Activated gamma-delta T cell treated with anti-CD3 and anti-CD28 coated beads, Interleukin-2, amount 50 U/mL, for 16 hours (primary cell): ENCODE results near the gene DLGAP1.
A peak's percentile ranks its signal among the peaks of the same experiment; 100 is the strongest.
"Not testable (repeated sequence)": the region's sequence is repeated elsewhere in the genome, so short reads cannot be mapped to it uniquely, and the experiment has no call there.

Experiments
- DNase-seq: peaks from one replicate; pipeline ENCODE4 v3.0.0-alpha.2; 2020; ENCODE audit warnings: low read depth

DLGAP1 gene

DNA sequence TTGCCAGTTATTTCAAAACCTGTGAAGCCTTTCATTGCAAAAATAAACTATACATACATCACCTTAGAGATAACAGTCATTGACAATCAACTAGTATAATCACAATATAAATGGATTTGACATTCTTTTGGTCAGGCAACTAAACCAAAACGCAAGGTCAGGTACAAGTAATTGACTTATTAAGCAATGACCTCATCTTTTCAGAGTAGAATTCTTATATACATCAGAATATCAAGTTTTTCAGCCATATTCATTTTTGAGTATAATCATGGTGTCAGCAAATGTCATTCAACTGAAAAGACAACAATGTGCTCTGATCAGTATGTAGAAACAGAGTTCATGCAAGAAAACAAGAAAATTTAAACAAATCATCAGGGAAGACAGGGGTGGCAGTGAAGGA lies 796.6 kb downstream of the DLGAP1 start:
- DNase-seq: no peak

DNA sequence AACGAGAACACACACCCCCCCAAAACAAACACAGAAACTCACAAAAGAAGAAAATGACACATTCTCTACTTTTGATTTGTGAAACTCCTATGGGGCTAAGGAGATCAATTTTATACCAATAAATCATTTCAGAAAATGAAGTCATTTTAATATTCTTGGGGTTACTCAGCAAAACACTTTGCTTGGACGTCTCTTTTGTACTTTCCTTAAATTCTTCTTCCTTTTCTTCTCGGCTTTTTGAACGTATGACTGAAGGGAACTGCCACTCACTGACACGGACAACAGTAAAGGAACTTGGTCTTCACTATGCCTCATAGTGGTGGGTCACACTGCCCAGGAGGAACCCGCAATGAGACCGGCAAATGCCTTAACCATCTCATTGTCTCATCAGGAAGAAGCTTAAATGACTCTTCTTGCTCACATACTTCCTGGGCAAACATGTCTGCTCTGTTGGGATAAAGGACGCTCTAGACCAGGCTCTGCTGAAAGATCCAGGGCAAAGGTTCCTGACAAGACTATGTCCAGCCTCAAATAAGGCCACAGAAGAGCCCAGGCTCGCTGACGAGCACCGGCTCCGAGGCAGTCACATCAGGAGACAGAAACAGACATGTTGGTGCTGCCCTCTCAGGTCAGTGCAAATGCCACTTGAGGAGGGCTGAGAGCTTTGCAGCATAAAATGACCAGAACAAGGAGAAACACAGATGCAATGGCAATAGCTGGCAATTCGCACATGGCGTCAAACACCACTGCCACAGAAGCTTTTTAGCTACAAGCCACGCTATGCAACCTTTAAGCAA lies 799.7 kb downstream of the DLGAP1 start:
- DNase-seq: no peak

GRCh38 chr18:3654442-3655253 lies 800.5 kb downstream of the DLGAP1 start:
- no peak for DNase-seq

DNA sequence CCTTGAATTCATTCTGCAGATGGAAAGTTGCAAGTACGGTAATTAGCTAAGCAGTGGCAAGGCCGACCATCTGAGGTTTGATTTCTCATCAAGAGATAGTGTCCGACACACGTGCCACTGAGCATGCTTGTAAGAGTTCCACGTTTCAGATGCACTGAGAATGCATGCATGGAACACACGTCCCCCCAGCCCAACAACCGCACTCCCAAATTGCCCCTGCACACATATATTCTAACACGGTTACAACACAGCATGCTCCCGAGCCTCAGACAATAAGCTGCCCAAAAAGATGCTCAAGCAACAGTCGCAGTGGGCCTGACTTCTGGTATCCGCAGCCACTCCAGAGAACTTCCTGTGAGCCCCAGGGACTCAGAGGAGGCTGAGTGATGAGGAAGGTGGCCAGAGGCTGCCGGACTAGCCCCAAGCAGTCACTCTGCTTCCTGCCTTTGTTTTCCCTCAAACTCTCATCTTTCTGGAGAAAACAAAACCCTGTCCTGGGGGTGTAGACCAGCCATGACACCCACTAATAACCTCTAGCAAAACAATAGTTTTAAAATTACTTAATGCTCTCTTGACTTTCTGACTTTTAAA lies 801.2 kb downstream of the DLGAP1 start:
- DNase-seq: no peak

DNA sequence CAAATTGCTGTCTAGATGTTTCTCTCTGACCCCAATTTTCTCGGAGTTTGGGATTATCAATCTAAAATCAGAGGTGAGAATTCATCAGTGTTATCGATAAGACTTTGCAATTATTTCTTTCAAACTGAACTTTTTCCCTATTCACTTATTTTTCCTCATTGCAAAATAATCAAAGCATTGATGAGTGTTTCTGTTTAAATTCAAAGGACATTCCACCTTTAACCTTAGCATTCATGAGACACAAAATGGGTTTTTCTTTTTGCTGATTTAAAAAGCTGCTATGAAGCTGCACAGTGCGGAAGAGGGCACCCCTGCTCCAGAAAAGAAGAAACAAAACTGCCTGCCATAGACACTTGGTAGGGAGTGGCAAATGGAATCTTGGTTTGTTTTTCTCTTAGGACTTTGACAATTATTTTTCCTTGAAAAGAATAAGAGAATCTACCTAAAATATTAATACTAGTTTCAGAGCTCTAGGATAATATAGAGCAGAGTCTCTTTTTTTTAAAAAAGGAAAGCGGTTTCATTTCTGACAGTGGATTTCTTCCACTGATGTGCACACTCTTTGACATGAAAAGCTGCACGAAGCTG lies 801.8 kb downstream of the DLGAP1 start:
- DNase-seq: no peak

GRCh38 chr18:3652380-3653262 lies 802.5 kb downstream of the DLGAP1 start:
- DNase-seq: peak; percentile 13

- no peak for DNase-seq
Measured at GRCh38 chr18:3651266-3651665, 803.8 kb downstream of the DLGAP1 start.

- DNase-seq: not testable (repeated sequence)
Measured at GRCh38 chr18:3650521-3651042, 804.5 kb downstream of the DLGAP1 start.

DNA sequence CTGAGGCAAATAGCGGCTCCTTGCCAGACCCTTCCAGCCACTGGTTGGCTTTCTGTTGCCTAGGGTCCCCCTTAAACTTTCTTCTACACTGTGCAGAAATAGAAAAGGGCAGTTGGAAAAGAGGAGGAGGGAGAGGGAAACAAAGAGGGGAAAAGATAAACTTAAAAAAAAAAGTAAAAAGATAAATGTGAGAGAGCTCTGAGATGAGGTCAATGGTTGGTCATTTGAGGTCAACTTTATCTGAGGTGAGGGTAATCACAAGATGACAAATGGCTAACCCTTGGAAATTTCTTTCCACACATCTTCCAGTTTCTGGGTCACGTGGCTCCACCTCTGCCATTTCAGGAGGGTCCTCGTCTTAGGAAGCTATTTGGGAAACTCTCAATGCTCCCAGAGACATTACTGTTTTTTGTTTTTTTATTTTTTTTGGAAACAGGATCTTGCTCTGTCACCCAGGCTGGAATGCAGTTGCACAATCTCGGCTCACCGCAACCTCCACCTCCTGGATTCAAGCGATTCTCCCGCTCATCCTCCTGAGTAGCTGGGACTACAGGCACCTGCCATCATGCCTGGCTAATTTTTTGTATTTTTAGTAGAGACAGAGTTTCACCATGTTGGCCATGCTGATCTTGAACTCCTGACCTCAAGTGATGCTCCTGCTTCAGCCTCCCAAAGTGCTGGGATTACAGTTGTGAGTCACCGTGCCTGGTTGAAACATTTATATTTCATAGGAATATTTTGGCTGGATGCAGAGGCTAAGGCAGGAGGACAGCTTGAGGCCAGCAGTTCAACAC lies 805.3 kb downstream of the DLGAP1 start:
- DNase-seq: no peak

DNA sequence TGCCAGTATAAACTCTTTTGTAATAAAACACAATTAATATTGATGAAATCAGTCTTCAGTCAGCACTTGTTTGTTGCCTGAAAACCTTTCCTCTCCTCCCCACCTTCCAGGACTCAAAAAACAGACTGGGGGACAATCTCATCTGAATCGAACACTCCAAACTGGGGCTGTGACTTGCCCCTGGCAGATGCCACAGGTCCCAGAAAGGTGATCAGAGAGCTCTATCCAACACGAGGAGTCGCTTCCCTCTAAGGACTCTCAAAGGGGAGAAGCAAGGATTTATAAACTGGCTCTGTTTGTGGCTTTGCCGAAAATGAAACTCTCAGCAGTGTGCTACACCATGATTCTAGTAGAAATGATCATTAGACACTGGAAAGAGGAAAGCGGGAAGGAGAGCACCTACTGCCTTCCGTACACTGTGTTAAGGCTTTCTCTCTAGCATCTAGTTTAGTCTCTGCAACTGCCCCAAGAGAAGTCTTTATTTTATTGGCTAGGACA lies 805.9 kb downstream of the DLGAP1 start:
- no peak for DNase-seq

- no peak for DNase-seq
Measured at GRCh38 chr18:3648641-3649040, 806.5 kb downstream of the DLGAP1 start.

DNA sequence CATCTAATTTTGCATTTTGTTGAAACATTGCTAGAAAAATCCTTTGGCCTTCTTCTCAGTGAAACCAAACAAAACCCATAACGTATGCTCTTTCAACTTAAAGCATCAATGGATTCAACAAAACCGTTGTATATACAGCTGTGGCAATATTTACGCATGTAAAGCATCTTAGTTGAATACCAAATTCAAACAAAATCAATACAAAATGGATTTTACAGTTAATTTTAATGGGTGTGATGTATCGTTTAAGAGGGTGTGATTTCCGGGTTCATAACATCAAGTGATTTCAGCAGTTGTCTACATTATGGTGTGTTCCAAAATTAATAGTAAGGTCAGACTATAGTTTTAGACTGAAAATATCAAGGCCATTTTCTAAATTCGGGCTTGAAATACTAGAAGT lies 806.9 kb downstream of the DLGAP1 start:
- no peak for DNase-seq

DNA sequence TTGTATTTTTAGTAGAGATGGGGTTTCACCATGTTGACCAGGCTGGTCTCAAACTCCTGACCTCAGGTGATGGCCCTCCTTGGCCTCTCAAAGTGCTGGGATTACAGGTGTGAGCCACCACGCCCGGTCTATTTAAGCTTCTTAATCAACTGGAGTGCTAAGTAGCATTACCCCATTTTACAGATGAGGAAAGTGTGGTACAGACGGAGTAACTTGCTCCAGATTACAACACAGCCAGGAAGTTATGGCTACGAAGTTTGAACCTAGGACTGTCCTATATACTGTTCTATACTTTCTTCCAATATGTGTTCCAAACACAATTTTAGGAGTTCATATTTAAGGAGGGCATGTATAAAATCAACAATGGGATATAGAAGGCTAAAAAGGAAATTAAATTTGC lies 807.5 kb downstream of the DLGAP1 start:
- no peak for DNase-seq

DNA sequence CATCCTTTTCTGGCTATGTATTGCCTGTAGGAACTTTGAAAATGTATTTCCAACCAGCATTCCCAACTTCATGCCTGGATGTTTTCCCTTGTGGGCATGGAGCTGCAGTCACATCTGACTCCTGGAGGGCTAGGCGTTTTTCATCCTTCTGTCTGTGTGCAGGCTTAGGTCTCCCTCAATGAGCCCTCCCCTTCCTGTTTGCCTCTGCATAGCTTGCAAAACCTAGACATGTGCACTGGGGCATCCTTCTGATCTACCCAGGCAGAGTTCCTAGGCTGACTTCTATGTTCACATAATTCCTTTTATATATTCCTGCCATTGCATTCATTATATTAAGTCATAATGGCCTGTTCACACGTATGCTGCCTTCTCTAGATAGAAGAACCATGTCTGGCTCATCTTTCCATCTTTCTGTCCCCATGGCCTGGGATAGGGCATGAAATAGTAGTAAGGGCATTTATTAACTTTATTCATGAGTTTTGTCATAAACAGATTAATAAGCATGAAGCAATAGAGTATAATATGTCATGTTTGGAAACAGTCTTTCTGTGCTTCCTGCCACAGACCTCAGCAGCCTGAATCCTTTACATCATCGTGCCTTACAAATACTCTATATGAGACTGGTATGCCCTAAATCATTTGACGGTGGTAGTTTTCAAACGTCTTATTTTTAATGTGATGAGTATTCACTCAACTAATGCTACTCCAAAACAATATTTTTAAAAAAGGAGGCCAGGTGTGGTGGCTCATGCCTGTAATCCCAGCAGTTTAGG lies 809.5 kb downstream of the DLGAP1 start:
- no peak for DNase-seq

DNA sequence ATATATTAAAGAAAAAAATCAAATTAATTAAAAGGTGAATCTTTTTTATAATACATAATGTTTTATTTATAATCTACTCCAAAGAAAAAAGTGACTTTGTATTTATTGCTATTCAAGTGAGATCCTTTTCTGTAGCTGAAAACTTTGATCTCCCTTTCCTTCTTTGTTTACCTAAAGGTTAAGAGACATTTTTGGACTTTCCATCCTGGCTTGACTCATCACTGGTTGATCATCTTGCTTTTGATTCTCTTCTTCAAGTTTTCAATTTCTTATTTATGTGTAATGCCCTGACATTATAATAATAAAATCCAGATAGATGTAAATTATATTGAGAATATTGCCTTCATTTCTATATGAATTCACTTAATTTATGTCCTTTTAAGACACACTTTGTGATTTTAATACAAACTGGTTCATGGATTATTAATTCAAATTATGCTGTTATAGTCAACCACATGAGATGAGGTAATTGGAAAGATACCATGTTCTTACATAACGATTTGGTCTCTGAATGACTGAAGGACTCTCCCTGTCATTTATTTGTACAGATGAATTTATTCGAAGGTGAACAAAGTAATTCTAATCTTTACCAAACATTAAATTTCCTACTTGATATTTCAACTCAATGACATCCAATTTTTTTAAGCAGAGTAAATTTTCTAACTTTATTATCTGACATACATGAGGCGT lies 820.7 kb downstream of the DLGAP1 start:
- DNase-seq: no peak

DNA sequence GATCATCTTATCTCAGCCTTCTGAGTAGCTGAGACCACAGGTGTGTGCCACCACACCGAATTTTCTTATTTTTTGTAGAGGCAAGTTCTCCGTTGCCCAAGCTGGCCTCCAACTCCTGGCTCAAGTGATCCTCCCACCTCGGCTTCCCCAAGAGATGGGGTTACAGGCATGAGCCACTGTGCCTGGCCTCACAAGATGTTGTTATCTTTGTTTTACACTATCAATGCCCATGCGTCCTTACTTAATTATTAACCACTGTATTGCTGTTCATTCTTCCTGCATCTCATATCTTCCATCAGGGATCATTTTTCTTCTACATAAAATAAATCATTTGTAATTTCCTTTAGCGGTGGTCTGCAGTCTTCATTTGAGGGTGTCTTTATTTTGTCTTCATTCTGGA lies 823.2 kb downstream of the DLGAP1 start:
- DNase-seq: no peak

- DNase-seq: no peak
Measured at GRCh38 chr18:3626929-3627458, 828.1 kb downstream of the DLGAP1 start.

GRCh38 chr18:3625742-3626091 lies 829.4 kb downstream of the DLGAP1 start:
- DNase-seq: no peak
